BJ (cell line): ENCODE data around the gene BRINP2. TPM values are rescaled to one million over a fixed set of nuclear protein-coding genes. Genes with fewer than 3 reads are reported as not detected.

ENCODE experiments used
- CTCF ChIA-PET: fragments of 350-600 bp; formaldehyde crosslinking; extraction: SDS; loops from one replicate; lab custom pipeline; 2021; ENCODE audit warnings: antibody characterized with exemption, inconsistent platforms; lab: Yijun Ruan, JAX
- POLR2A ChIA-PET: fragments of 300-600 bp; sonication (Branson Sonifier 250); formaldehyde crosslinking; extraction: SDS; loops from one replicate; lab custom pipeline; 2021; ENCODE audit warnings: antibody characterized with exemption; lab: Charles Lee
- DNase-seq: peaks from one replicate; pipeline ENCODE4 v3.0.0-alpha.2; 2011; ENCODE audit warnings: low read depth
- H3K27me3 ChIP-seq: 2 replicates; pipeline ENCODE4 v1.6.0; 2011; ENCODE audit warnings: low read length; ENCODE audit not compliant: control insufficient read depth, insufficient read depth
- H3K36me3 ChIP-seq: 2 replicates; pipeline ENCODE4 v1.5.1; 2011; ENCODE audit warnings: low read length; ENCODE audit not compliant: control insufficient read depth, insufficient read depth
- H3K4me3 ChIP-seq: 2 replicates; pipeline ENCODE4 v1.5.1; 2011; ENCODE audit warnings: low read depth, mild to moderate bottlenecking, control low read depth, low read length
- CTCF ChIP-seq: IDR thresholded peaks from 2 replicates; pipeline ENCODE4 v1.5.1; 2011; ENCODE audit warnings: low read depth, mild to moderate bottlenecking, control low read depth, inconsistent platforms, low read length, moderate library complexity; ENCODE audit not compliant: insufficient read depth
- polyA plus RNA-seq: library from polyadenylated mRNA; depleted of rRNA; stranded (reverse); fragments of >200 nt; gene quantifications from 2 replicates; pipeline ENCODE4 v1.2.3, GENCODE V29; 2011

The BRINP2 gene
- polyA plus RNA-seq, 1 experiment: 0.02 TPM

- POLR2A ChIA-PET: no interaction called here
- Histone ChIP-seq H3K4me3 (no peak overlapping the region), H3K36me3 (no peaks in the 10 kb centered on the region), H3K27me3 (0 out of 2 replicates have a peak, but pooled peaks cover 2% of the 10 kb centered on the region)
- no peak for TF ChIP-seq CTCF
- CTCF ChIA-PET: no interaction called here
- DNase-seq: no peak
These were observed 115.6 kb downstream of the BRINP2 start for GRCh38 chr1:177286396-177286795.

GRCh38 chr1:177287270-177287669 is 116.5 kb downstream of the BRINP2 start:
- DNase-seq: no peak
- no peak for TF ChIP-seq CTCF
- no peak overlapping the region for H3K4me3 ChIP-seq
- ChIA-PET CTCF (interaction anchor here (1.3 kb wide), 1 partner anchor 30 kb away, joined by 3 read pairs; no protein-coding TSS in a partner anchor), POLR2A (no interaction called here)
- no peaks in the 10 kb centered on the region for H3K36me3 ChIP-seq
- H3K27me3 ChIP-seq: 0 out of 2 replicates have a peak, but pooled peaks cover 2% of the 10 kb centered on the region

GRCh38 chr1:177287994-177288393 is 117.2 kb downstream of the BRINP2 start:
- no peak for TF ChIP-seq CTCF
- 0 out of 2 replicates have a peak, but pooled peaks cover 2% of the 10 kb centered on the region for H3K27me3 ChIP-seq
- H3K4me3 ChIP-seq: no peak overlapping the region
- no peak for DNase-seq
- ChIA-PET POLR2A (no interaction called here), CTCF (interaction anchor here (1.3 kb wide), 1 partner anchor 31 kb away, joined by 3 read pairs; no protein-coding TSS in a partner anchor)
- no peaks in the 10 kb centered on the region for H3K36me3 ChIP-seq

- ChIA-PET CTCF (no interaction called here), POLR2A (no interaction called here)
- TF ChIP-seq CTCF: no peak
- Histone ChIP-seq H3K36me3 (no peaks in the 10 kb centered on the region), H3K4me3 (no peak overlapping the region), H3K27me3 (no peaks in the 10 kb centered on the region)
- no peak for DNase-seq
These were observed 118.8 kb downstream of the BRINP2 start for GRCh38 chr1:177289532-177289931.

- no peak for DNase-seq
- H3K27me3 ChIP-seq: no peaks in the 10 kb centered on the region
- TF ChIP-seq CTCF: no peak
- no peak overlapping the region for H3K4me3 ChIP-seq
- POLR2A ChIA-PET: no interaction called here
- CTCF ChIA-PET: interaction anchor here (1.2 kb wide), 1 partner anchor 34 kb away, joined by 3 read pairs; no protein-coding TSS in a partner anchor
- no peaks in the 10 kb centered on the region for H3K36me3 ChIP-seq
These were observed 129.7 kb downstream of the BRINP2 start for GRCh38 chr1:177300431-177300830.
